GM18861 (cell line): ENCODE measurements around the gene NTN5.

Source experiments
- ATAC-seq: cut with Tn5 transposase; IDR thresholded peaks from one replicate; pipeline ENCODE4 v1.9.1; 2021; ENCODE audit not compliant: unreplicated experiment

NTN5 gene

DNA sequence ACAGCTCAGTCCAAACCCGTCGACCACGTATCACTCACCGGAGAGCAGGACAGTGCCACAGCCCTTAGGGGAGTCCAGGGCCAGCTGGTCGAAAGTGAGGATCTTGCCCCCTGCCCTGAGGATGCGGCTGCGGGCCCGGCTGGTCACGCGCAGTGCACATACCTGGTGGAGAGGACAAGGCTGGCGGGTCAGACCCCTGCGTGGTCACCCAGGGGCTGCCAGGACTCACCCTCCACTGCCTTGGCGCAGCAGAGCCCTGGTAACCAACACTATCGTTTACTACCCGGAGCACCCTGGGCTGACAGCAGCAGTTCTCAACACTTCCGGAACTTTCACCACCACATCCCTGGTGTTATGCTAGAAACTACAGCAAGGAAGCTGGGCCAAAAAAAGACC, 56.8 kb downstream of the NTN5 start:
- ATAC-seq = no peak

- no peak for ATAC-seq
Observed at GRCh38 chr19:48615231-48616040, 57.4 kb downstream of the NTN5 start.

GRCh38 chr19:48614436-48615230, 58.2 kb downstream of the NTN5 start, which contains the start of gene FAM83E:
TSS of gene FAM83E (minus strand) at chr19:48615076. CDS start at chr19:48613372, 1,704 bp downstream.
- ATAC-seq = no peak

DNA sequence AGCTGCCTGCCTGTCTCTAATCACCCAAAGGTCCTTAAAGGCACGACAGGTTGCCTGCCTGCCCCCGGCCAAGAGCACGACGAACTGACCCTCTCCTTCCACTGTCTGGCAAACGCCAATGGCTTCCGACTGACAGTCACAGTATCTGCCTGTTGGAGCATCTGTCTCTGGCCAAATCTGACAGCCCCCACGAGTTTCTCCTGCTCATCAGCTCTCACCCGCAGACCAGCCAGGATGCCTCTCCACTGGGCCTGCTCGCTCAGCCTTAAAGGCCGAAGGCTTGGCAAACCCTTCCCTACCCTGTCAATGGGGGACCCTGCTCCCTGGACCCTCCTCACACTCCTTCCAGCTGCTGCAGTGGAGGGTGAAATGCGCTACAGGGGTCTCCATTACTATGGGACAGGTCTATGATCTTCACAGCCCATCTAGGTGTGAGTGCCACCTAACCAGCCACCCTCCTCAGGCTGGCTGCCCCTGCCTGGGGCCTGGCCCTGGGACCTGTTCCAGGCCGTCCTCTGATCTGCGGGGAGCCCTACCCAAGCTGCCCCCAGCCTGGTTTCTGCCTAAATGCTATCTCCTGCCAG, 58.9 kb downstream of the NTN5 start:
- no peak for ATAC-seq

DNA sequence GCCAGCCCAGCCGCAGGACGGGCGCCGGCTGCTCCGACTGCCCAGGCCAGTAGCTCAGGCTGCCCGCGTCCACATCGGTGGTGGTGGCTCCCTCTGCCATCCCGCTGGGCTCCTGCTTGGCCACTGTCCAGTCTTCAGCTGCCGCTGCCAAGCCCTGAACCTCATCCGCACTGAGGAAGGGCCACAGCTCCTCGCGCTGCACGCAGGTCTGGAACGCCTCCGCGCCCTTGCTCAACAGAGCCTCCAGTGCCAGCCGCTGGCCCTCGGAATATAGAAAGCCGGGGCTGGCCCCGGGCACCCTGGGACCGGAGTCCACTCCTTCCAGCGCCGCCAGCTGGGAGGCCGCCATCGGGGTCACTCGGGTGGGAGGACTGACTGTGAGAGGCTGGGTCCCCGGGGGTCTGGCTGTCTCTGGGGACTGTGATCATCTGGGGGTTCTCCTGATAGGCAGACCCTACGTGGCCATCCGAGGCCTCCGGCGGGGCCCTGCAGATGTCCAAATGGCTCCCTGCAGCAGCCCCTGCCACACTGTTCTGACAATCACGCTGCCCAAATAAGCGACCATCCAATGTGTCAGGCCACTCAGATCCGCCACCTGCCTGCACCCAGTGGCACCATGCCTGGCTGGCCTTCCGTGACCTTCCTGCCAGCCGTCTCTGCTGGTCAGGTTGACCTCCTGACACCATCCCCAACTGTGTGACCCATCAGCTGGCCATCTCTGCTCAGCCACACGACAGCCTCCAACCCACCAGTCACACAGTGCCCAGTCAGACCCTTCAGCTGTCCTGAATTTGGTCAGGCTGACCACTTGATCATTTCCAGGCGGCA, 59.6 kb downstream of the NTN5 start:
- no peak for ATAC-seq

DNA sequence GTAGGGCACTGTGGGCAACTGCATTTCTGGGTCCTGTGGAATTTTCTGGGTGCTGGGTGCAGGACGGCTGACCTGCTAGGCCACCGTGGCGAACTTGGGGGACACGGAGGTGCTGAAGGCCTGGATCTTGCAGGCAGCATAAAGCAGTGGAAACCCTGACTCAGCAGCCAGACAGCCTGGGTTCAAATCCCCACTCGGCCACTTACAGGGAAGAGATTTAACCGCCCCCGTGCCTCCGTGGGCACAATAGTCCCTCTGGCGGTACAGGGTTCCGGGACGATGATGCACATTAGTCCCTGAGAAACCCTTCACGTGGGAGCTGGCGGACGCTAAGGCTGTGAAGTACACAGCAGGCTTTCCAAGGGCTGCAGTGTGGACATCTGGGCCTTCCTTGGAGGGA, 60.9 kb downstream of the NTN5 start:
- no peak for ATAC-seq
